SH-SY5Y (cell line): ENCODE results near the gene VAPA.

ENCODE experiments used
- GATA2 ChIP-seq: IDR thresholded peaks from 2 replicates; pipeline ENCODE4 v1.6.1; 2011; ENCODE audit warnings: mild to moderate bottlenecking, low read depth, low read length
- GATA3 ChIP-seq: IDR thresholded peaks from 2 replicates; pipeline ENCODE4 v1.6.1; 2011; ENCODE audit warnings: low read depth, mild to moderate bottlenecking, low read length, moderate library complexity

- TF ChIP-seq GATA2, result no peak
- no peak for TF ChIP-seq GATA3
These were observed 79.8 kb downstream of the VAPA start for GRCh38 chr18:9993521-9994025.
